SIG-M5 treated with dmso at 0.1 percent for 504 hours (cell line): ENCODE measurements around the gene ODAD2.

ENCODE experiments used
- DNase-seq: peaks from one replicate; lab custom pipeline; 2025; ENCODE audit not compliant: unreplicated experiment; lab: John Stamatoyannopoulos, UW

Gene ODAD2

DNA sequence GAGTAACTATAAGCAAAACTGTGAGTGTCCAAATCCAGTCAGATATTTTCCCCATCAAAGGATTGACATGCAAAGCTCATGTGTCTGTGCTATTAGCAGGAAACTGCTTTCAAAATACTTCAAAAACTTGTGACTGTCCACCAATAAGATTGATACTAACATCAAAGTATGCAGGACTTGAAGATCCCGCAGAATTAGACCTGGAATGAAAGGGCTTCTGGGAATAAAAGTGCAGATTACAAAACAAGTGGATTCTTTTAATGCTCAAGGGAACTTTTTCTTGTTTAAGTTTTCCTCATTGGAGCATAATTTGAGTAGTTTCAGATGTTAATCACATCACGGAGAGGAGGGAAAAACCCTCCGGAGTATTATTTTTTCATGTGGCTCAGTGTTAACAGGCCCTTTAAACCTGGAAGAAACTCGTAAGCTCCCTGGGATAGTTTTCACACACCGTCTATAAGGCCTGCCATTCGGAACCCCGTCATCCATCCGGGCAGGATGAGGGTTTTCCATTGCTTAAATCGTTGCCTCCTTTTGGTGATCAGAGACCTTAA is 219.3 kb downstream of the ODAD2 start:
- DNase-seq: no peak

DNA sequence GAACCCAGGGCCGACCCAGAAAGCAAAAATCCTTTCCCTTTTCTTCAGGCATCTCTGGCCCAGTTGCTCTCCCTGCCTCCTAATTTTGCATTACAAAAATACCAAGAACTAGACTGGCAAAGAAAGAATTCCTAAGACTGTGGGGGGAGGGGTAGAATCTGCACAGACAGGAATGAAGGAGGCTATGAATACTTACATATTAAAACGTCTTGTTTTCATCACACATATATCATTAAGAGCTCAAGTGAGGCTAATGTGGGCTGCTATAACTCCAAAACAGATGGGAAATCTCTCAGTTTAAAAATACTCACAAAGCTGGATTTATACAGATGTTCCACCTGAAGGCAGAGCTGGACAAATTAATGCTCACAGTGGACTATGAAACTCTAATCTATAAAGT is 224.0 kb downstream of the ODAD2 start:
- no peak for DNase-seq

DNA sequence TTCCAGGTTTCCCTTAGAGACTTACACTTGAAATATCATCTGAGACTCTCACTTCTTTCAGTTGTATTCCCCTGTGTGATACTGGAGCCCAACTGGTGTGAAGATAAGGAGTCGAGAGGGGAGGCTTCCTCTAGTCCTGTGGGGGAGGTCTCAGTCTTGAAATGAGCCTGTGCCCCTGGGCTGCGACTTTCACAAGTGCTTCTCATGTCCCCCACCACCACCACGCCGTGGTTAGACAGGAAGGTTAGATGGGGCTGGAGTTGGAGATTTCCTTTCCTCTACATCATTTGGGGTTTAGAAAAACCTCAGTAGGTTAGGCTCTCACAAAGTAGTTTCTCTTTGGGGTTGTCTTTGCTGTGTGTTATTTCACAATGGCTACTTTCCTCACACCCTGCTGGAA is 227.6 kb downstream of the ODAD2 start:
- DNase-seq: no peak

DNA sequence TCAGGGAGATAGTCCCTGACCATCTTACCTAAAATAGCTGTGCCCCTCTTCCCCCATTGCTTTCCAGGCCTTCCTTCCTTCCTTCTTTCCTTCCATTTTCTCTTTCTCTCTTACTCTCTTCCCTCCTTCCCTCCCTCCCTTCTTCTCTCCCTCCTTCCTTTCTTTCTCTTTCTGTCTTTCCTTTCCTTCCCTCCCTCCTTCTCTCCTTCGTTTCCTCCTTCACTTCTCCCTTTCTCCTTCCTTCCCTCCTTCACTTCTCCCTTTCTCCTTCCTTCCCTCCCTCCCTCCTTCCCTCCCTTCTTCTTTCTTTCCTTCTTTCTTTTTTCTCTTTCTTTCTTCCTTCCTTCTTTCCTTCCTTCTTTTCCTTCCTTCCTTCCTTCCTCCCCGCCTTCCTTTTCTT is 228.7 kb downstream of the ODAD2 start:
- DNase-seq: no peak
